GM12878 (cell line): Measurements from ENCODE around the gene ERC2. TPM values are rescaled to one million over a fixed set of nuclear protein-coding genes. Genes with fewer than 3 reads are reported as not detected.

Experiments used
- BHLHE40 ChIP-seq, 2 experiments: fragments of 450-650 bp in 1 of 2; IDR thresholded peaks; 2 replicates each; pipeline ENCODE4 v1.6.1; 2011 to 2017; ENCODE audit warnings: low read depth in 2 of 2, borderline replicate concordance in 1 of 2, improper control_type of control experiment in 1 of 2, low read length in 1 of 2, mild to moderate bottlenecking in 1 of 2
- CBX5 ChIP-seq: sonication (generic); IDR thresholded peaks from 2 replicates; pipeline ENCODE4 v1.6.1; 2016; ENCODE audit warnings: low read depth, moderate library complexity, mild to moderate bottlenecking, inconsistent platforms
- EGR1 ChIP-seq, 2 experiments: IDR thresholded peaks; 1 replicate in 1 of 2; 2 replicates in 1 of 2; pipeline ENCODE4 v1.6.1; 2011 to 2012; ENCODE audit warnings: low read depth in 2 of 2, low read length in 2 of 2, borderline replicate concordance in 1 of 2, mild to moderate bottlenecking in 1 of 2, moderate library complexity in 1 of 2
- KAT2A ChIP-seq: conservative IDR thresholded peaks from 2 replicates; pipeline ENCODE4 v1.6.1; 2011; ENCODE audit warnings: low read depth, low read length; ENCODE audit not compliant: control insufficient read depth
- MLLT1 ChIP-seq: fragments of 450-650 bp; IDR thresholded peaks from 2 replicates; pipeline ENCODE4 v1.6.1; 2016; ENCODE audit warnings: mild to moderate bottlenecking
- RB1 ChIP-seq: fragments of 450-650 bp; formaldehyde crosslinking; IDR thresholded peaks from 2 replicates; pipeline ENCODE4 v1.6.1; 2017; ENCODE audit warnings: mild to moderate bottlenecking, borderline replicate concordance
- REST ChIP-seq: IDR thresholded peaks from 2 replicates; pipeline ENCODE4 v1.6.1; 2012; ENCODE audit warnings: mild to moderate bottlenecking, low read depth, low read length
- TARDBP ChIP-seq: IDR thresholded peaks from 2 replicates; pipeline ENCODE4 v1.6.1; 2016; ENCODE audit warnings: borderline replicate concordance
- ZNF622 ChIP-seq: fragments of 450-650 bp; IDR thresholded peaks from 2 replicates; pipeline ENCODE4 v1.6.1; 2017; ENCODE audit warnings: mild to moderate bottlenecking, inconsistent platforms
- polyA plus RNA-seq, 11 experiments: library from polyadenylated mRNA; depleted of rRNA in 4 of 11; unstranded in 6 of 11; stranded (reverse) in 5 of 11; fragments of >200 nt; fragmentation: Nextera tagmentation in 4 of 11; fragmentation: Illumina TruSeq in 1 of 11; extraction: Ambion mirVana in 4 of 11; extraction: Trizol in 1 of 11; gene quantifications; 1 replicate in 1 of 11; 2 replicates in 10 of 11; pipeline versions ENCODE4 v1.2.1 to v1.2.3, GENCODE V29; 2011 to 2016; ENCODE audit warnings: inconsistent platforms in 2 of 11, missing spikeins in 2 of 11, low read depth in 1 of 11
- total RNA-seq, 4 experiments: library from RNA; depleted of rRNA in 3 of 4; stranded (reverse); fragments of >200 nt in 3 of 4; fragmentation: Illumina TruSeq in 1 of 4; extraction: Trizol in 1 of 4; gene quantifications; 2 replicates each; pipeline versions ENCODE4 v1.2.1 to v1.2.3, GENCODE V29; 2013 to 2021

Gene ERC2
- total and polyA plus RNA-seq, 10 of the 15 experiments (the other 5 are each of a cell fraction or from before 2014, with no cell fraction given): 0.06 to 1.4 (median 0.12) TPM; not detected in 3

DNA sequence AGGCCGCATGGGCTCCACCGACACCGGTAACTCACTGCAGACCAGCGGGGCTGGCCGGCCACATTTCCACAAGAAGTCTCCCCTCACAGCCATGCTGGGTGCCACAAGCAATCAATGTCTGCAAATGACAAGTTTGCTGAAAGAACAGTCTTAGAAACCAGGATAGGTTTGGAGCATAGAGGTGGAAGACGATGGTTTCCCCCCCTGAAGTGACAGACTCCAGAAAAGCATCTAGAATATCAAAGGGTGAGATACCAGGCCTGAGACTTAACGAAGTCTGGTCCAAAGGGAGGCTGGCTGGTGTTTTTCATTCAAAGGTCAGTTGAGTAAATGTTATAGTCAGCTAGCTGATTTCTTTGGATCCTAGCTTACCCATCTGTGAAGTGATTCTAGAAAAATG lies 931.1 kb downstream of the ERC2 start (continued):
- TF ChIP-seq ZNF622: no peak
- TF ChIP-seq KAT2A: no peak
- no peak for TF ChIP-seq CBX5
- no peak for TF ChIP-seq BHLHE40 (IDR thresholded peaks at IDR 0.05; ENCODE audit: borderline replicate concordance in 1 of 2, low read depth in 2 of 2, low read length in 1 of 2)
- no peak for TF ChIP-seq REST
- no peak for TF ChIP-seq MLLT1
- no peak for TF ChIP-seq TARDBP
- no peak for TF ChIP-seq RB1
- TF ChIP-seq EGR1 (IDR thresholded peaks at IDR 0.05; ENCODE audit: borderline replicate concordance in 1 of 2, low read depth in 2 of 2, low read length in 2 of 2): no peak
